HEK293 (cell line): ENCODE results near the gene ZBTB14.

Experiments
- CTCF ChIA-PET: fragments of 350-600 bp; formaldehyde crosslinking; extraction: SDS; loops from one replicate; lab custom pipeline; 2021; ENCODE audit warnings: antibody characterized with exemption; lab: Yijun Ruan, JAX
- POLR2A ChIA-PET: fragments of 300-600 bp; formaldehyde crosslinking; extraction: SDS; loops from one replicate; lab custom pipeline; 2020; ENCODE audit warnings: antibody characterized with exemption, inconsistent platforms; lab: Yijun Ruan, JAX
- H3K27ac ChIP-seq: fragments of 200-500 bp; sonication (Bioruptor generic); 2 replicates; pipeline ENCODE4 v1.5.1; 2014; ENCODE audit warnings: low read depth, low read length, control low read depth, inconsistent platforms; ENCODE audit errors: extremely low read depth
- H3K36me3 ChIP-seq, 2 experiments: fragments of 200-500 bp in 1 of 2; sonication (Bioruptor generic) in 1 of 2; 1 replicate in 1 of 2; 2 replicates in 1 of 2; pipeline ENCODE4 v1.5.1; 2014 to 2017; ENCODE audit warnings: inconsistent platforms in 2 of 2, low read length in 2 of 2; ENCODE audit not compliant: control insufficient read depth in 2 of 2, insufficient read depth in 1 of 2
- H3K4me1 ChIP-seq: fragments of 200-500 bp; sonication (Bioruptor generic); 2 replicates; pipeline ENCODE4 v1.5.1; 2014; ENCODE audit warnings: mild to moderate bottlenecking, low read length, inconsistent platforms; ENCODE audit not compliant: control insufficient read depth, insufficient read depth
- H3K4me3 ChIP-seq: 2 replicates; pipeline ENCODE4 v1.5.1; 2011; ENCODE audit warnings: low read depth, mild to moderate bottlenecking, control low read depth, low read length, moderate library complexity
- H3K9me3 ChIP-seq: fragments of 200-500 bp; sonication (Bioruptor generic); 2 replicates; pipeline ENCODE4 v1.5.1; 2014; ENCODE audit warnings: low read depth, low read length, inconsistent platforms; ENCODE audit not compliant: control insufficient read depth, insufficient read depth
- EGR2 ChIP-seq: fragments of 450-650 bp; formaldehyde crosslinking; IDR thresholded peaks from 2 replicates; pipeline ENCODE4 v1.5.1; 2016; ENCODE audit warnings: low read depth, missing biosample characterization, missing genetic modification characterization
- GLIS2 ChIP-seq: fragments of 450-650 bp; formaldehyde crosslinking; IDR thresholded peaks from 2 replicates; pipeline ENCODE4 v1.5.1; 2016; ENCODE audit warnings: missing biosample characterization, missing genetic modification characterization
- KLF17 ChIP-seq: fragments of 450-650 bp; formaldehyde crosslinking; IDR thresholded peaks from 2 replicates; pipeline ENCODE4 v1.5.1; 2016; ENCODE audit warnings: missing biosample characterization, missing genetic modification characterization
- KLF7 ChIP-seq: fragments of 450-650 bp; formaldehyde crosslinking; IDR thresholded peaks from 2 replicates; pipeline ENCODE4 v1.5.1; 2016; ENCODE audit warnings: missing biosample characterization, missing genetic modification characterization, borderline replicate concordance
- KLF9 ChIP-seq: fragments of 450-650 bp; formaldehyde crosslinking; IDR thresholded peaks from 2 replicates; pipeline ENCODE4 v1.5.1; 2016; ENCODE audit warnings: missing biosample characterization, missing genetic modification characterization, low read depth
- PRDM1 ChIP-seq: fragments of 450-650 bp; formaldehyde crosslinking; IDR thresholded peaks from 2 replicates; pipeline ENCODE4; 2016; ENCODE audit warnings: missing biosample characterization, missing genetic modification characterization
- PRDM10 ChIP-seq: fragments of 450-650 bp; formaldehyde crosslinking; IDR thresholded peaks from 2 replicates; pipeline ENCODE4 v1.5.1; 2016; ENCODE audit warnings: missing biosample characterization, missing genetic modification characterization
- SCRT2 ChIP-seq: fragments of 450-650 bp; formaldehyde crosslinking; IDR thresholded peaks from 2 replicates; pipeline ENCODE4 v1.5.1; 2016; ENCODE audit warnings: missing biosample characterization, missing genetic modification characterization
- SP3 ChIP-seq: fragments of 450-650 bp; formaldehyde crosslinking; IDR thresholded peaks from 2 replicates; pipeline ENCODE4 v1.5.1; 2016; ENCODE audit warnings: missing biosample characterization, missing genetic modification characterization
- TRIM28 ChIP-seq: IDR thresholded peaks from 2 replicates; pipeline ENCODE4 v1.6.1; 2011; ENCODE audit warnings: low read length, control low read depth, borderline replicate concordance
- YY1 ChIP-seq: fragments of 450-650 bp; formaldehyde crosslinking; IDR thresholded peaks from 2 replicates; pipeline ENCODE4 v1.5.1; 2018; ENCODE audit warnings: missing biosample characterization, missing genetic modification characterization
- YY2 ChIP-seq: fragments of 450-650 bp; formaldehyde crosslinking; IDR thresholded peaks from 2 replicates; pipeline ENCODE4 v1.5.1; 2016; ENCODE audit warnings: missing biosample characterization, missing genetic modification characterization
- ZBTB26 ChIP-seq: fragments of 450-650 bp; formaldehyde crosslinking; optimal IDR thresholded peaks from 2 replicates; pipeline ENCODE3; 2016; ENCODE audit warnings: missing biosample characterization, mild to moderate bottlenecking, missing genetic modification characterization
- ZBTB44 ChIP-seq: fragments of 450-650 bp; IDR thresholded peaks from 2 replicates; pipeline ENCODE4 v1.5.1; 2018; ENCODE audit warnings: missing biosample characterization, mild to moderate bottlenecking, missing genetic modification characterization
- ZBTB8A ChIP-seq: fragments of 450-650 bp; formaldehyde crosslinking; IDR thresholded peaks from 2 replicates; pipeline ENCODE4 v1.5.1; 2016; ENCODE audit warnings: missing biosample characterization, missing genetic modification characterization
- ZFP69B ChIP-seq: fragments of 450-650 bp; formaldehyde crosslinking; IDR thresholded peaks from 2 replicates; pipeline ENCODE4 v1.5.1; 2016; ENCODE audit warnings: missing biosample characterization, missing genetic modification characterization
- ZNF169 ChIP-seq: fragments of 450-650 bp; formaldehyde crosslinking; IDR thresholded peaks from 2 replicates; pipeline ENCODE4 v1.5.1; 2016; ENCODE audit warnings: missing biosample characterization, missing genetic modification characterization
- ZNF175 ChIP-seq: fragments of 450-650 bp; formaldehyde crosslinking; IDR thresholded peaks from 2 replicates; pipeline ENCODE4 v1.5.1; 2016; ENCODE audit warnings: missing biosample characterization, missing genetic modification characterization
- ZNF335 ChIP-seq: fragments of 450-650 bp; formaldehyde crosslinking; conservative IDR thresholded peaks from 2 replicates; pipeline ENCODE4 v1.5.1; 2016; ENCODE audit warnings: missing biosample characterization, missing genetic modification characterization
- ZNF416 ChIP-seq: fragments of 450-650 bp; formaldehyde crosslinking; IDR thresholded peaks from 2 replicates; pipeline ENCODE4 v1.5.1; 2016; ENCODE audit warnings: missing biosample characterization, missing genetic modification characterization
- ZNF423 ChIP-seq: fragments of 450-650 bp; formaldehyde crosslinking; IDR thresholded peaks from 2 replicates; pipeline ENCODE4 v1.5.1; 2016; ENCODE audit warnings: missing biosample characterization, missing genetic modification characterization
- ZNF501 ChIP-seq: fragments of 450-650 bp; formaldehyde crosslinking; IDR thresholded peaks from 2 replicates; pipeline ENCODE4 v1.5.1; 2016; ENCODE audit warnings: missing biosample characterization, missing genetic modification characterization
- ZNF561 ChIP-seq: fragments of 450-650 bp; IDR thresholded peaks from 2 replicates; pipeline ENCODE4 v1.5.1; 2018; ENCODE audit warnings: missing biosample characterization, missing genetic modification characterization, borderline replicate concordance
- ZNF660 ChIP-seq: fragments of 450-650 bp; IDR thresholded peaks from 2 replicates; pipeline ENCODE4 v1.5.1; 2018; ENCODE audit warnings: missing biosample characterization, mild to moderate bottlenecking, missing genetic modification characterization
- ZNF777 ChIP-seq: fragments of 450-650 bp; formaldehyde crosslinking; IDR thresholded peaks from 2 replicates; pipeline ENCODE4 v1.5.1; 2017; ENCODE audit warnings: missing biosample characterization, missing genetic modification characterization, borderline replicate concordance
- ZSCAN30 ChIP-seq: fragments of 450-650 bp; IDR thresholded peaks from 2 replicates; pipeline ENCODE4 v1.5.1; 2018; ENCODE audit warnings: missing biosample characterization, mild to moderate bottlenecking, missing genetic modification characterization, moderate library complexity
- ZXDB ChIP-seq: fragments of 450-650 bp; formaldehyde crosslinking; IDR thresholded peaks from 2 replicates; pipeline ENCODE4 v1.5.1; 2016; ENCODE audit warnings: missing biosample characterization, missing genetic modification characterization

The ZBTB14 gene

GRCh38 chr18:5295981-5296705, 617 bp upstream of the ZBTB14 start (continued):
- TF ChIP-seq KLF17, result 0 out of 2 replicates have a peak, but pooled peaks have one; percentile 32
- TF ChIP-seq ZBTB26 (tag by site-specific recombination), result peak; percentile 57
- no peak for TF ChIP-seq KLF7
- TF ChIP-seq ZSCAN30 (tag by site-specific recombination), result peak; percentile 33; the same call in 1 of the 2 replicates
- TF ChIP-seq ZNF175 (tag by site-specific recombination), result no peak
- TF ChIP-seq ZBTB8A (tag by site-specific recombination), result no peak; the same call in 1 of the 2 replicates
- TF ChIP-seq EGR2, result peak; percentile 27; the same call in 1 of the 2 replicates
- no peak for TF ChIP-seq ZFP69B
- peak; percentile 53 for TF ChIP-seq SP3 (tag by site-specific recombination)

- H3K36me3 ChIP-seq, result peaks cover 7 to 30% of the 10 kb centered on the region in 2 experiments; a peak in 2 of 3 replicates
- peak overlapping the region; percentile 98 for H3K27ac ChIP-seq
- no peaks in the 10 kb centered on the region; the same call in 1 of the 2 replicates for H3K4me1 ChIP-seq
- H3K4me3 ChIP-seq, result peak overlapping the region; percentile 75
- H3K9me3 ChIP-seq, result no peaks in the 10 kb centered on the region
- ChIA-PET POLR2A (interaction anchor here (0.7 to 4.0 kb wide), 5 partner anchors 45 to 335 kb away, joined by 3 to 39 read pairs (median 3); no protein-coding TSS in a partner anchor), CTCF (interaction anchor here (0.7 kb wide), 1 partner anchor 608 kb away, joined by 3 read pairs; no protein-coding TSS in a partner anchor)
- no peak for TF ChIP-seq ZNF423 (tag by site-specific recombination)
- 0 out of 2 replicates have a peak, but pooled peaks have one; percentile 12 for TF ChIP-seq ZBTB44 (tag by site-specific recombination)
- TF ChIP-seq ZNF335 (tag by site-specific recombination), result peak; percentile 72
- TF ChIP-seq KLF9 (tag by site-specific recombination), result peak; percentile 66
- TF ChIP-seq PRDM10 (tag by site-specific recombination), result peak; percentile 10; the same call in 1 of the 2 replicates
- TF ChIP-seq ZBTB8A (tag by site-specific recombination), result 0 out of 2 replicates have a peak, but pooled peaks have one; percentile 19
- peak; percentile 55 for TF ChIP-seq YY2
- peak; percentile 68; the same call in 1 of the 2 replicates for TF ChIP-seq PRDM1 (tag by site-specific recombination)
- peak; percentile 52 for TF ChIP-seq SP3 (tag by site-specific recombination)
- TF ChIP-seq ZNF501 (tag by site-specific recombination), result peak; percentile 59; the same call in 1 of the 2 replicates
- no peak for TF ChIP-seq ZNF169 (tag by site-specific recombination)
- TF ChIP-seq ZNF416 (tag by site-specific recombination), result no peak
- TF ChIP-seq ZNF561 (tag by site-specific recombination), result 0 out of 2 replicates have a peak, but pooled peaks have one; percentile 11
- 0 out of 2 replicates have a peak, but pooled peaks have one; percentile 37 for TF ChIP-seq YY1 (tag by site-specific recombination)
- 0 out of 2 replicates have a peak, but pooled peaks have one; percentile 42 for TF ChIP-seq GLIS2
- TF ChIP-seq ZXDB (tag by site-specific recombination), result peak; percentile 60; the same call in 1 of the 2 replicates
- 0 out of 2 replicates have a peak, but pooled peaks have one; percentile 10 for TF ChIP-seq ZNF660 (tag by site-specific recombination)
- TF ChIP-seq ZNF777 (tag by site-specific recombination), result peak; percentile 53; the same call in 1 of the 2 replicates
- TF ChIP-seq TRIM28, result no peak
- TF ChIP-seq SCRT2 (tag by site-specific recombination), result peak; percentile 22; the same call in 1 of the 2 replicates
Observed at GRCh38 chr18:5294457-5295230, 882 bp downstream of the ZBTB14 start.
